Central memory CD4-positive, alpha-beta T cell (primary cell): Measurements from ENCODE around the gene FAM163B.
A peak's percentile ranks its signal among the peaks of the same experiment; 100 is the strongest.

Source experiments
- DNase-seq: peaks from one replicate; pipeline ENCODE4 v3.0.0; 2022

The FAM163B gene

GRCh38 chr9:133539991-133540697, 69.0 kb downstream of the FAM163B start:
- DNase-seq, result no peak

GRCh38 chr9:133538851-133539833, 70.0 kb downstream of the FAM163B start:
- no peak for DNase-seq

DNA sequence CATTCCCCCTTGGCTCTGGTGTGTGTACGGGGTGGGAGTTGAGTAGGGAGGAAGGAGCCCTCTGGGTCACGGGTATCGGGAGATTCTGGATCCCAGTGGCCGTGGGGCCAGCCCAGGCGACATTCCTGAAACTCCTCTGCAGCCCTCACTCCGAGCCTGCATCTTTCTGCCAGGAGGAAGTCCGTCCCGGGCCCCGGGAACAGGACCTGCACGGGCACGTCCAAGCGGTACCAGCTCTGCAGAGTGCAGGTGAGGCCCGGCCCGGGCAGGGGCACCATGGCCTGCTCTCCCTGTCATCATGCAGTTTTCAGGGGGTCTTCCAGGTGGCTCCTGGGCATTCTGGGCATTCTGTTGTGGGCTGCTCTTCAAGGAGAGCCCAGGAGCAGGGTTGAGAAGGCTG, 71.0 kb downstream of the FAM163B start:
- DNase-seq, result no peak

- DNase-seq, result no peak
Observed at GRCh38 chr9:133537257-133537656, 71.9 kb downstream of the FAM163B start.

DNA sequence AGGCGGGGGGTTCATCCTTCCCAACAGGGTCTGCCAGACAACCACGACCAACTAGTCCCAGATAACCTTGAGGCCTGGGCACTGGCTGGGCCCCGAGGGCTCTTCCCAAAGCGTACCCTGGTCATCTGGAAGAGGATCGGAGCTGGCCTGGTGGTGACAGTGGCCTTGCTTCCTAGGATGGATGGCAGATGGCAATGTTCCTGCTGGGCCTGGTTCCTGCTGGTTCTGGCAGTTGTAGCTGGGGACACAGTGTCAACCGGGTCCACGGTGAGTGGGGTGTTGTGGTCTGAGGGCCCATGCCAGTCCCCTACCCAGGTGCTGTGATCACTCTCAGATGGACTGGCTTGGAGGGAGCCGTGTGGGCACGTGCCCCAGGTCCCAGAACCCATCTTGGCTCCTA, 72.7 kb downstream of the FAM163B start:
- no peak for DNase-seq

DNA sequence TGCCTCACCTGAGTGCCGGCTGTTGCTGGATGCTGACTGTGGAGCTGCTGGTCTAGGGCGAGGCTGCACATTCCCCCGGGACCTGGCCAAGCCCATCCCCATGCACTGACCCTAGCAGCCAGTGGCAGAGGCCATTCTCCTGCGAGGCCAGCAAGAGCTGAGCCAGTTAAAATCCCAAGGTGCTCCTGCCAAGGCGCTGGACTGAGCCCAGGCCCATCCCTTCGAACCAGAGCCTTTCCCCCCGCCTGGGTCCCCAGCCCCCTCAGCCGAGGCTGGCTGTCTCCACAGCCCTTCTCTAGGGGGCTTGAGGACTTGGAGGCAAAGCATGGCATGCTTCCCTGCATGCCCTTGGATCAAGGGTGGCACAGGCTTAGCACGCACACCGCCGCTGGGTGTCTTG, 73.1 kb downstream of the FAM163B start:
- DNase-seq, result no peak

DNA sequence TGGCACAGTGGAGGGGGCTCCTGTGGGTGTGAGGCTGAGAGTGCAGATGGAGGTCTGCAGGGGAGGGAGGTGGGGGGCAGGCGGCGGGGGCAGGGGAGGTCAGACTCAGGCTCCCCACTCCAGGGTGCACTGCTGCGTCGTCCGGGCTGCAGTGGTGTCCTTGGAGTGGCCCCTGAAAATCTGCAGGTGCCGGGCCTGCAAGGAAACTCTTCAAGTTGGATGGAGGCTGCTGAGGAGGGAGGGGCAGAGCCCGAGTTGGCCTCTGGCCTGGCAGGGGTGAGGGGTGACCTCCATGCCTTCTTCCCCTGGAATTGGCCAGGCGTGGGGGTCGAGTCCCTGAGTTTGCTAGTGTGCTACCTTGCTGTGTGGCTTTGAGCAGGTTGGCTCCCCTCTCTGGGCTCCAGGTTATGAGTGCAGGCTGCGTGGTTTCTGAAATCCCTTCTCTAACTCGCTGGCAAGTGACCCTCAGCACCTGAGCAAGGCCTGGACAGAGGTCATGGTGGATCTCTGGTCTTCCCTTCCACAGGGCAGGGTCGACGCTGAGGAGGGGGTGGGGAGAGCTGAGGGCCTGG, 73.8 kb downstream of the FAM163B start:
- DNase-seq, result no peak

- DNase-seq, result peak; percentile 16
Observed at GRCh38 chr9:133534346-133535291, 74.6 kb downstream of the FAM163B start, which contains the start of gene ADAMTSL2. Gene ADAMTSL2, plus strand, starts transcription at chr9:133534704. Its CDS starts 2,009 bp downstream, at chr9:133536713.

GRCh38 chr9:133533857-133534256, 75.3 kb downstream of the FAM163B start:
- DNase-seq, result no peak

DNA sequence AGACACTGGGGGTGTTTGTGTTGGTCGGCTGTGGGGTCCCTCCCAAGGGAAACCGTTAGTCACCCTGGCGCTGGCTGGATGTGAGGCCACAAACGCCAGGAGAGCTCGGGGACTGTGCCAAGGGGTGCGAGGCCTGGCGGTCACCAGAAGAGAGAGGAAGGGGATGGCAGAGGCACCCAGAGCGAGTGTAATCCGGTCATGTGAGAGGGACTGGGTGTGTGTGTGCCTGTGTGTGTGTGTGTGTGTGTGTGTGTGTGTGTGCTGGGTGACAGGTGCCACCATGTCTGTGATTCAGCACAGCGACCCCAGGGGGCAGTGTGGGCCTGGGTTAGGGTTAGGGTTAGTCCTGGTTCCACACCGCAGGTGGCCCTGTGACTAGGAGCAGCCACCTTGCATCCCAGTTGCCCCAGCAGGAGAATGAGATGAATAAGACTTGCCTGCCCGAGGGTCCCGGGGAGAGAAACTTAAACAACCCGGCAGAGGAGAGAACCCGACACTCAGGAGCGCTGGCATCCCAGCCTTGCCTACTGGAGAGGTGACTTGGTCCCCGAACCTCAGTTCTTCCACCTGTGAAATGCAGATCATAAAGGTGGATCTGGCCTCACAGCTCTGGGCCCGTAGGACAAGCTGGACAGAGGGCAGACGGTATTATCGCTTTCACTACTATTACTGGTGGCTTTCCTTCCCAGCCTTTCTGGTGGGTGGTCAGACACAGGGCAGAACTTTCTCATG, 76.1 kb downstream of the FAM163B start:
- peak; percentile 37 for DNase-seq

- no peak for DNase-seq
Observed at GRCh38 chr9:133531293-133531692, 77.9 kb downstream of the FAM163B start.

DNA sequence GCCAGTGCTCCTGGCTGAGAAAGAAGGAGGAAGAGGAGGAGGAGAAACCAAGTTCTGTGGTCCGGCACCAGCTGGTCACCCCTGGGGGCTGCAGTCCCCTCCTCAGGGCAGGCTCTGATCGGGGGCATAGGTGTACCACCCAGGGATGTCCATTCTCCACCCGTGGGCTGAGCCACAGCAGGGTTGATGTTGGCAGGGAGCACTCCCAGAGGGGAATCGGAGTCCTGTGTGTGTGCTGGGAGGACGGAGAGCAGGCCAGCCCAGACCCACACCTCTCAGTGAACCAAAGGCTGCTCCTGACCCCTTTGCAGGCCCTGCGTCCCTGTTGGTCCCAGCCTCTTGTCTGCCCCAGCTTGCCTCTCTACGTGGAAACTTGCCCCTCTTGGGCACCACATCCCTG, 79.3 kb downstream of the FAM163B start:
- no peak for DNase-seq

- DNase-seq, result no peak
Observed at GRCh38 chr9:133529457-133529856, 79.7 kb downstream of the FAM163B start.

DNA sequence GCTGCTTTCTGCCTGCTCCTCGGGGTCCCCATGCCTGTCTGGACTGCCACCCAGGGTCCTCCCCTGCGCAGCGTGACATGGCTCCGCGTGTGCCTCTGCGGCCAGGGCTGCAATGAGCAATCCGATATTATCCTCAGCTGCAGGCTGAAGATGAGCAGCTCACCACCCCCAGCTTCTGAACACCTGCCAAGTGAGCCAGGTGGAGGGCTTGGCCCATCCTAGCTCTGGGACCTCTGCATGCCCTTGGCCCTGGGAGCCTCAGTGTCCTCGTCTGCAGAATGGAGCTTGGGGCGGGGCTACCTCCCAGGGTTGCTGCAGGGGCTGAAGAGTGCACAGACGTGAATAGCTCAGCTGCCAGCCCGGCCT, 80.3 kb downstream of the FAM163B start:
- DNase-seq, result no peak

DNA sequence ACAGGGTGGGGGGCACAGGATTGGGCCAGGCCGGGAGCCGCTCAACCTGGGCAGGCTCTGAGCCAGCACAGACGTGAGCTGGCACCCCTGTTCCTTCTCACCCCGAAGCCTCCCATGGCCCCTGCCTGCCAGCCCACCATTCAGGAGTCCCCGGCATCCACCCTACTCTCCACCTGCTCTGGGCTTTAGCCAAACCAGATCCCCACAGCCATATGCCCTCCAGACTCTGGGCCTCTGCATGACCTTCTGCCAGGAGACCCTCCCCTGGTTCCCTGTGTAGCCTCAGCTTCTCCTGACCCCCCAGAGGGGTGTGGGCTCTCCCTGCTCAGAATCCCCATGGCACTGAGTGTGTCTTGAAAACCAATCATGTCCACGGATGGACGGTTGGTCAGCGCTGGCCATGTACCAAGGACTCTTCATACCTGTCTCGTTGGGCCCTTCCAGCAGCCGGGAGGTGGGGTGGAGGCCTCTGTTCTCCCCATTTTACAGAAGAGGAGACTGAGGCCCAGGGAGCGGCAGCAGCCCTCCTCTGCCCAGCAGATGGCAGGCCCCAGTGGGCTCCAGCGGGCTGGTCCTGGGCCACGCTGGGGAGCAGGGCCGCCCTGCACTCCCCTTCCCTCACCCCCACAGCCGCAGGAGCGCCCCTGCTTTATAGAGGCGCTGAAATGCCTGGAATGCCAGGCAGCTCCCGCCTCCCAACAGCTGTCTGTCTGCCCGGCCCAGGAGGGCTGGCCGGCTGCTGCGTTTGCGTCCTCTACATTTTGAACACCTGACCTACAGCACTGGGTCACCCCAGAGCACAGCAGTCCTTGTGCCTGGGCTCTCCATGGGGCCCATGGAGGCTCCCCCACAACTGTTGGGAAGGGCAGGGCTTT, 81.0 kb downstream of the FAM163B start:
- DNase-seq, result no peak

DNA sequence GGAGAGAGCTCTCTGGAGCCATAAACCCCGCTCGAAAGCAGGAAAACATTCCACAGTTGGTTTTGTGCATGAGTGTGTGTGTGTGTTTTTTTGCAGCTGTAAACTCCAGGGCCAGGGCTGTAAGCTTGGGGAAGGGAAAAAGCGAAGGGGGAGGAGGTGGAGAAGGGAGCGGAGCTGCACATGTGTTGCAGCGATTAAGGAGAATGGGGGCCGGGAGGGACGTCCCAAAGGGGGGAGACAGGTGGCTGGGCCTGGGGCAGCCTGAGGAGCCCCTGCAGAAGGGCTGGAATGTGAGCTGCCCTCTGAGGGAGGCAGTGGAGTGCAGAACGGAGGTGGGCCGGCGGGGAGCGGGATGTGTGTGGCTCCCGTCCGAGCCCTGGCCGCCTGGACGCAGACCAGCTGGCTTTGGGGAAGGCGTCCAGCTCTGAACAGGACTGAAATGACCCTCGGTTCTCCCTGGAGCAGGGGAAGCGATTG, 81.7 kb downstream of the FAM163B start:
- DNase-seq, result no peak
